Ishikawa (cell line): ENCODE measurements around the gene PRR18.

ENCODE experiments used
- CEBPB ChIP-seq: IDR thresholded peaks from 2 replicates; pipeline ENCODE4 v1.6.1; 2012
- CREB1 ChIP-seq: IDR thresholded peaks from 2 replicates; pipeline ENCODE4 v1.6.1; 2012; ENCODE audit warnings: low read depth
- EGR1 ChIP-seq: IDR thresholded peaks from 2 replicates; pipeline ENCODE4 v1.6.1; 2012
- EP300 ChIP-seq: IDR thresholded peaks from 2 replicates; pipeline ENCODE4 v1.6.1; 2012; ENCODE audit warnings: borderline replicate concordance
- FOXM1 ChIP-seq: IDR thresholded peaks from 2 replicates; pipeline ENCODE4 v1.6.1; 2012; ENCODE audit warnings: low read depth, borderline replicate concordance
- MAX ChIP-seq: IDR thresholded peaks from 2 replicates; pipeline ENCODE4 v1.6.1; 2012
- NFIC ChIP-seq: IDR thresholded peaks from 2 replicates; pipeline ENCODE4 v1.6.1; 2012
- RAD21 ChIP-seq: IDR thresholded peaks from 2 replicates; pipeline ENCODE4 v1.6.1; 2012; ENCODE audit warnings: low read depth
- REST ChIP-seq: IDR thresholded peaks from 2 replicates; pipeline ENCODE4 v1.6.1; 2012; ENCODE audit warnings: low read depth, mild to moderate bottlenecking
- TAF1 ChIP-seq: IDR thresholded peaks from 2 replicates; pipeline ENCODE4 v1.6.1; 2012; ENCODE audit warnings: low read depth, mild to moderate bottlenecking
- TCF12 ChIP-seq: IDR thresholded peaks from 2 replicates; pipeline ENCODE4 v1.6.1; 2012; ENCODE audit warnings: low read depth
- TEAD4 ChIP-seq: IDR thresholded peaks from 2 replicates; pipeline ENCODE4 v1.6.1; 2012
- USF1 ChIP-seq: IDR thresholded peaks from 2 replicates; pipeline ENCODE4 v1.6.1; 2012
- YY1 ChIP-seq: IDR thresholded peaks from 2 replicates; pipeline ENCODE4 v1.6.1; 2012; ENCODE audit warnings: low read depth
- ZBTB7A ChIP-seq: IDR thresholded peaks from 2 replicates; pipeline ENCODE4 v1.6.1; 2012; ENCODE audit warnings: low read depth

The PRR18 gene

GRCh38 chr6:166304106-166304505 lies 4.1 kb downstream of the PRR18 start:
- no peak for TF ChIP-seq YY1
- TF ChIP-seq CREB1 = no peak
- TF ChIP-seq CEBPB = no peak
- TF ChIP-seq REST = no peak
- TF ChIP-seq MAX = no peak
- no peak for TF ChIP-seq EGR1
- TF ChIP-seq NFIC = no peak
- TF ChIP-seq ZBTB7A = no peak
- no peak for TF ChIP-seq RAD21
- no peak for TF ChIP-seq FOXM1
- TF ChIP-seq EP300 = no peak
- no peak for TF ChIP-seq TCF12
- no peak for TF ChIP-seq TAF1
- no peak for TF ChIP-seq TEAD4
- TF ChIP-seq USF1 = no peak

- TF ChIP-seq TEAD4 (no peak), FOXM1 (no peak), CREB1 (no peak), NFIC (no peak), RAD21 (no peak), TCF12 (no peak), MAX (no peak), TAF1 (no peak), USF1 (no peak), EGR1 (no peak), EP300 (no peak), REST (no peak), ZBTB7A (no peak), YY1 (no peak), CEBPB (no peak)
These were observed 6.3 kb downstream of the PRR18 start for GRCh38 chr6:166301611-166302529.

- TF ChIP-seq TAF1 = no peak
- no peak for TF ChIP-seq FOXM1
- TF ChIP-seq CREB1 = no peak
- no peak for TF ChIP-seq ZBTB7A
- TF ChIP-seq EP300 = no peak
- no peak for TF ChIP-seq YY1
- no peak for TF ChIP-seq EGR1
- TF ChIP-seq USF1 = no peak
- no peak for TF ChIP-seq RAD21
- no peak for TF ChIP-seq TCF12
- no peak for TF ChIP-seq NFIC
- no peak for TF ChIP-seq MAX
- no peak for TF ChIP-seq CEBPB
- TF ChIP-seq TEAD4 = no peak
- TF ChIP-seq REST = no peak
These were observed 7.7 kb downstream of the PRR18 start for GRCh38 chr6:166300357-166300987.
